HEK293 (cell line): ENCODE results near the gene S1PR1.
A peak's percentile ranks its signal among the peaks of the same experiment; 100 is the strongest.

Source experiments
- CTCF ChIA-PET: fragments of 350-600 bp; formaldehyde crosslinking; extraction: SDS; loops from one replicate; lab custom pipeline; 2021; ENCODE audit warnings: antibody characterized with exemption; lab: Yijun Ruan, JAX
- POLR2A ChIA-PET: fragments of 300-600 bp; formaldehyde crosslinking; extraction: SDS; loops from one replicate; lab custom pipeline; 2020; ENCODE audit warnings: antibody characterized with exemption, inconsistent platforms; lab: Yijun Ruan, JAX
- H3K27ac ChIP-seq: fragments of 200-500 bp; sonication (Bioruptor generic); 2 replicates; pipeline ENCODE4 v1.5.1; 2014; ENCODE audit warnings: low read depth, low read length, control low read depth, inconsistent platforms; ENCODE audit errors: extremely low read depth
- H3K36me3 ChIP-seq, 2 experiments: fragments of 200-500 bp in 1 of 2; sonication (Bioruptor generic) in 1 of 2; 1 replicate in 1 of 2; 2 replicates in 1 of 2; pipeline ENCODE4 v1.5.1; 2014 to 2017; ENCODE audit warnings: inconsistent platforms in 2 of 2, low read length in 2 of 2; ENCODE audit not compliant: control insufficient read depth in 2 of 2, insufficient read depth in 1 of 2
- H3K4me1 ChIP-seq: fragments of 200-500 bp; sonication (Bioruptor generic); 2 replicates; pipeline ENCODE4 v1.5.1; 2014; ENCODE audit warnings: mild to moderate bottlenecking, low read length, inconsistent platforms; ENCODE audit not compliant: control insufficient read depth, insufficient read depth
- H3K4me3 ChIP-seq: 2 replicates; pipeline ENCODE4 v1.5.1; 2011; ENCODE audit warnings: low read depth, mild to moderate bottlenecking, control low read depth, low read length, moderate library complexity
- H3K9me3 ChIP-seq: fragments of 200-500 bp; sonication (Bioruptor generic); 2 replicates; pipeline ENCODE4 v1.5.1; 2014; ENCODE audit warnings: low read depth, low read length, inconsistent platforms; ENCODE audit not compliant: control insufficient read depth, insufficient read depth
- ATF2 ChIP-seq: fragments of 450-650 bp; formaldehyde crosslinking; IDR thresholded peaks from 2 replicates; pipeline ENCODE4 v1.5.1; 2016; ENCODE audit warnings: missing biosample characterization, missing genetic modification characterization, low read depth
- BCL11A ChIP-seq: fragments of 450-650 bp; formaldehyde crosslinking; IDR thresholded peaks from 2 replicates; pipeline ENCODE4 v1.5.1; 2016; ENCODE audit warnings: low read depth, missing biosample characterization, missing genetic modification characterization
- EGR2 ChIP-seq: fragments of 450-650 bp; formaldehyde crosslinking; IDR thresholded peaks from 2 replicates; pipeline ENCODE4 v1.5.1; 2016; ENCODE audit warnings: low read depth, missing biosample characterization, missing genetic modification characterization
- HOXC10 ChIP-seq: sonication (generic); formaldehyde crosslinking; IDR thresholded peaks from 2 replicates; pipeline ENCODE4 v1.8.1; 2023; ENCODE audit warnings: mild to moderate bottlenecking, missing genetic modification reagents
- KLF10 ChIP-seq: fragments of 450-650 bp; IDR thresholded peaks from 2 replicates; pipeline ENCODE4 v1.5.1; 2018; ENCODE audit warnings: missing biosample characterization, mild to moderate bottlenecking, missing genetic modification characterization
- MYNN ChIP-seq: fragments of 450-650 bp; formaldehyde crosslinking; IDR thresholded peaks from 2 replicates; pipeline ENCODE4 v1.5.1; 2016; ENCODE audit warnings: missing biosample characterization, missing genetic modification characterization, borderline replicate concordance
- RBAK ChIP-seq: fragments of 450-650 bp; formaldehyde crosslinking; IDR thresholded peaks from 2 replicates; pipeline ENCODE4 v1.5.1; 2016; ENCODE audit warnings: missing biosample characterization, missing genetic modification characterization
- SALL2 ChIP-seq: fragments of 450-650 bp; formaldehyde crosslinking; IDR thresholded peaks from 2 replicates; pipeline ENCODE4 v1.5.0; 2017; ENCODE audit warnings: missing biosample characterization, mild to moderate bottlenecking, missing genetic modification characterization, borderline replicate concordance
- SP7 ChIP-seq: fragments of 450-650 bp; formaldehyde crosslinking; IDR thresholded peaks from 2 replicates; pipeline ENCODE4 v1.5.1; 2016; ENCODE audit warnings: missing biosample characterization, missing genetic modification characterization
- ZBTB1 ChIP-seq: fragments of 450-650 bp; formaldehyde crosslinking; IDR thresholded peaks from 2 replicates; pipeline ENCODE4 v1.5.1; 2016; ENCODE audit warnings: missing biosample characterization, missing genetic modification characterization
- ZFHX2 ChIP-seq: fragments of 450-650 bp; formaldehyde crosslinking; conservative IDR thresholded peaks from 2 replicates; pipeline ENCODE4 v1.5.1; 2016; ENCODE audit warnings: missing biosample characterization, missing genetic modification characterization
- ZFP3 ChIP-seq: fragments of 450-650 bp; formaldehyde crosslinking; IDR thresholded peaks from 2 replicates; pipeline ENCODE4 v1.5.1; 2016; ENCODE audit warnings: low read depth, missing biosample characterization, missing genetic modification characterization
- ZNF202 ChIP-seq: fragments of 450-650 bp; formaldehyde crosslinking; IDR thresholded peaks from 2 replicates; pipeline ENCODE4 v1.5.1; 2016; ENCODE audit warnings: missing biosample characterization, missing genetic modification characterization, borderline replicate concordance
- ZNF311 ChIP-seq: fragments of 450-650 bp; formaldehyde crosslinking; IDR thresholded peaks from 2 replicates; pipeline ENCODE4 v1.5.1; 2017; ENCODE audit warnings: missing biosample characterization, missing genetic modification characterization, borderline replicate concordance
- ZNF324 ChIP-seq: fragments of 450-650 bp; formaldehyde crosslinking; IDR thresholded peaks from 2 replicates; pipeline ENCODE4 v1.5.1; 2016; ENCODE audit warnings: missing biosample characterization, missing genetic modification characterization
- ZNF366 ChIP-seq: fragments of 450-650 bp; formaldehyde crosslinking; conservative IDR thresholded peaks from 2 replicates; pipeline ENCODE4 v1.5.1; 2016; ENCODE audit warnings: missing biosample characterization, missing genetic modification characterization
- ZNF433 ChIP-seq: fragments of 450-650 bp; formaldehyde crosslinking; IDR thresholded peaks from 2 replicates; pipeline ENCODE4 v1.5.1; 2016; ENCODE audit warnings: missing biosample characterization, missing genetic modification characterization, low read depth
- ZNF600 ChIP-seq: fragments of 450-650 bp; formaldehyde crosslinking; IDR thresholded peaks from 2 replicates; pipeline ENCODE4 v1.5.1; 2016; ENCODE audit warnings: missing biosample characterization, missing genetic modification characterization
- ZNF792 ChIP-seq: fragments of 450-650 bp; formaldehyde crosslinking; IDR thresholded peaks from 2 replicates; pipeline ENCODE4 v1.5.1; 2016; ENCODE audit warnings: missing biosample characterization, missing genetic modification characterization
- TF ChIP-seq, protein P1 (sequence below): fragments of 450-650 bp; formaldehyde crosslinking; conservative IDR thresholded peaks from 2 replicates; pipeline ENCODE4 v1.5.1; 2016; ENCODE audit warnings: low read depth, missing biosample characterization, missing genetic modification characterization
- TF ChIP-seq, protein P2 (sequence below): fragments of 450-650 bp; formaldehyde crosslinking; IDR thresholded peaks from 2 replicates; pipeline ENCODE4 v1.5.1; 2016; ENCODE audit warnings: missing biosample characterization, missing genetic modification characterization

The S1PR1 gene

DNA sequence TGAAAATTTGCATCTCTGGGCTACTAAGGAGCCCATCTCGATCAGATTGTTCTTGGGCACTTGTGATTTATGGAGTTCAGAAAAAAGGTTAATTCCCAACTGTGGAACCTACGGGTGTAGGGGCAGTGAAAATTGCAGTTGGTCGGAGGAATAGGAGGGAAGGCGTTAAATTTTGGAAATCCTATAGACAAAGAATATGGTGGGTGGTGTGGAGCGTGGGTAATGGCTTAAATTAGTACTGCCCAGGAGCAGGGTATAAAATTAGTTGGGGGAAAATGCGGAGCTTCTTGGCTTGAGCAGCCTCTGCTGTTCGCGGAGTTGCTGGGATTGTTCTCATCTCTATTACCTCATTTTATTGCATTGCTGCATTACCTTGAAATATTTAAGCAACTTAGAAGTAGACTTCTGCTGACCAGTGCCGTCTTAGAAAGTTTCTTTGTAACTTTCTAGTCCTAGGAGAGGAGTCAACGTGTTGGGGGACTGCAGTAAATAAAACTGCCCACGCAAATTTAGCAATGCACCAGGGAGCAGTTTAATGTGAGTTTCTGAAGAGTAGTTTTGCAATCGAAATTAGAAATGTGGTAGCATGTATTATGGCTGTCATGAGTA lies 514 bp downstream of the S1PR1 start (continued):
- TF ChIP-seq ATF2 (tag by site-specific recombination) (peak; percentile 47; the same call in 1 of the 2 replicates), ZNF600 (tag by site-specific recombination) (peak; percentile 56; the same call in 1 of the 2 replicates)

DNA sequence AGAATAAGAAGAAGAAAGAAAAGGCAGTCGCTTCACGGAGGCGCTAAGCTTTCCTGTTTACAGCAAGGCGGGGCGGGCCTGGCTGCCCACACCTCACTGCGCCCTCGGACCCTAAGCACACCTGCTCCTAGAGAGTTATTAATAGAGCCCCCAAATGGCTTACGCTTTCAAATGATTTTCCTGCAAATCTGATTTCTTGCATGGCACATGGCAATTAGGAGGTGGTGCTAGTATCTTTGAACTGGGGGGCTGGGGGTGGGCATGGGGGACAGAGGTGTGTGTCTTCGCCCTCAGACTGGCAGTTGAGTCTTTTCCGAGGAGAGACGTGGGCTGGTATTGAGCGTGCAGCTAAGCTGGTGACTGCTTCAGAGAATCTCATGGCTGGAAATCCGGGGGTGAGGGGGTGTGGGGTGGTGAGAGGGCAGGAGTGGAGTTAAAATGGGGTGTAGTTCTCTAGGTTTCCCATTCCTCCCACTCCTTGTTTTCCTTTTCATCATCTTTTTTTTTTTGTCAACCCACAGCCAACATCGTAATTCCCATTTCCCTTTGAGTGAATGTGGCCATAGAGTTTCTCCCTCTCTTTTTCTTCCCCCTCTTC lies 1.3 kb downstream of the S1PR1 start:
- H3K4me1 ChIP-seq, result peaks cover 7% of the 10 kb centered on the region; the same call in 1 of the 2 replicates
- H3K4me3 ChIP-seq, result no peak overlapping the region
- POLR2A ChIA-PET, result interaction anchor here (1.5 to 1.7 kb wide), 3 partner anchors 14 to 50 kb away, joined by 4 to 8 read pairs (median 6); no protein-coding TSS in a partner anchor
- TF ChIP-seq ZFHX2 (tag by site-specific recombination) (peak; percentile 95), ZNF324 (tag by site-specific recombination) (no peak), EGR2 (tag by site-specific recombination) (peak; percentile 93), ZNF433 (tag by site-specific recombination) (no peak)
- peaks cover 0 to 14% of the 10 kb centered on the region in 2 experiments; a peak in 2 of 3 replicates for H3K36me3 ChIP-seq
- CTCF ChIA-PET, result interaction anchor here (0.5 to 6.8 kb wide), 34 partner anchors 10 to 1438 kb away, joined by 3 to 58 read pairs (median 4); partner anchors contain the start of gene DPH5
- no peaks in the 10 kb centered on the region for H3K9me3 ChIP-seq
- H3K27ac ChIP-seq, result peak overlapping the region; percentile 21; the same call in 1 of the 2 replicates

- peaks cover 7% of the 10 kb centered on the region; the same call in 1 of the 2 replicates for H3K4me1 ChIP-seq
- POLR2A ChIA-PET, result interaction anchor here (1.5 to 1.7 kb wide), 3 partner anchors 13 to 49 kb away, joined by 4 to 8 read pairs (median 6); no protein-coding TSS in a partner anchor
- CTCF ChIA-PET, result interaction anchor here (0.5 to 6.8 kb wide), 38 partner anchors 9 to 1439 kb away, joined by 3 to 58 read pairs (median 4); partner anchors contain the start of gene DPH5
- peak overlapping the region; percentile 21; the same call in 1 of the 2 replicates for H3K27ac ChIP-seq
- H3K4me3 ChIP-seq, result no peak overlapping the region
- no peaks in the 10 kb centered on the region for H3K9me3 ChIP-seq
- H3K36me3 ChIP-seq, result peaks cover 0 to 14% of the 10 kb centered on the region in 2 experiments; a peak in 2 of 3 replicates
- TF ChIP-seq ZBTB1 (tag by site-specific recombination), result no peak
- peak; percentile 78 for TF ChIP-seq ZNF366
- no peak for TF ChIP-seq ZNF792 (tag by site-specific recombination)
- no peak for TF ChIP-seq HOXC10
- no peak for TF ChIP-seq BCL11A
- TF ChIP-seq MYNN (tag by site-specific recombination), result no peak
- TF ChIP-seq, protein P1, sequence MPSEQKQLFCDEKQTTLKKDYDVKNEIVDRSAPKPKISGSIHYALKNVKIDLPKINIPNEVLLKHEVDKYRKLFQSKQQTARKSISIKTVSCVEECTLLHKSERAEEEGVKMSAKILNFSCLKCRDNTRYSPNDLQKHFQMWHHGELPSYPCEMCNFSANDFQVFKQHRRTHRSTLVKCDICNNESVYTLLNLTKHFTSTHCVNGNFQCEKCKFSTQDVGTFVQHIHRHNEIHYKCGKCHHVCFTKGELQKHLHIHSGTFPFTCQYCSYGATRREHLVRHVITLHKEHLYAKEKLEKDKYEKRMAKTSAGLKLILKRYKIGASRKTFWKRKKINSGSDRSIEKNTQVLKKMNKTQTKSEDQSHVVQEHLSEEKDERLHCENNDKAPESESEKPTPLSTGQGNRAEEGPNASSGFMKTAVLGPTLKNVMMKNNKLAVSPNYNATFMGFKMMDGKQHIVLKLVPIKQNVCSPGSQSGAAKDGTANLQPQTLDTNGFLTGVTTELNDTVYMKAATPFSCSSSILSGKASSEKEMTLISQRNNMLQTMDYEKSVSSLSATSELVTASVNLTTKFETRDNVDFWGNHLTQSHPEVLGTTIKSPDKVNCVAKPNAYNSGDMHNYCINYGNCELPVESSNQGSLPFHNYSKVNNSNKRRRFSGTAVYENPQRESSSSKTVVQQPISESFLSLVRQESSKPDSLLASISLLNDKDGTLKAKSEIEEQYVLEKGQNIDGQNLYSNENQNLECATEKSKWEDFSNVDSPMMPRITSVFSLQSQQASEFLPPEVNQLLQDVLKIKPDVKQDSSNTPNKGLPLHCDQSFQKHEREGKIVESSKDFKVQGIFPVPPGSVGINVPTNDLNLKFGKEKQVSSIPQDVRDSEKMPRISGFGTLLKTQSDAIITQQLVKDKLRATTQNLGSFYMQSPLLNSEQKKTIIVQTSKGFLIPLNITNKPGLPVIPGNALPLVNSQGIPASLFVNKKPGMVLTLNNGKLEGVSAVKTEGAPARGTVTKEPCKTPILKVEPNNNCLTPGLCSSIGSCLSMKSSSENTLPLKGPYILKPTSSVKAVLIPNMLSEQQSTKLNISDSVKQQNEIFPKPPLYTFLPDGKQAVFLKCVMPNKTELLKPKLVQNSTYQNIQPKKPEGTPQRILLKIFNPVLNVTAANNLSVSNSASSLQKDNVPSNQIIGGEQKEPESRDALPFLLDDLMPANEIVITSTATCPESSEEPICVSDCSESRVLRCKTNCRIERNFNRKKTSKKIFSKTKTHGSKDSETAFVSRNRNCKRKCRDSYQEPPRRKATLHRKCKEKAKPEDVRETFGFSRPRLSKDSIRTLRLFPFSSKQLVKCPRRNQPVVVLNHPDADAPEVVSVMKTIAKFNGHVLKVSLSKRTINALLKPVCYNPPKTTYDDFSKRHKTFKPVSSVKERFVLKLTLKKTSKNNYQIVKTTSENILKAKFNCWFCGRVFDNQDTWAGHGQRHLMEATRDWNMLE, result no peak
- TF ChIP-seq, protein P2, sequence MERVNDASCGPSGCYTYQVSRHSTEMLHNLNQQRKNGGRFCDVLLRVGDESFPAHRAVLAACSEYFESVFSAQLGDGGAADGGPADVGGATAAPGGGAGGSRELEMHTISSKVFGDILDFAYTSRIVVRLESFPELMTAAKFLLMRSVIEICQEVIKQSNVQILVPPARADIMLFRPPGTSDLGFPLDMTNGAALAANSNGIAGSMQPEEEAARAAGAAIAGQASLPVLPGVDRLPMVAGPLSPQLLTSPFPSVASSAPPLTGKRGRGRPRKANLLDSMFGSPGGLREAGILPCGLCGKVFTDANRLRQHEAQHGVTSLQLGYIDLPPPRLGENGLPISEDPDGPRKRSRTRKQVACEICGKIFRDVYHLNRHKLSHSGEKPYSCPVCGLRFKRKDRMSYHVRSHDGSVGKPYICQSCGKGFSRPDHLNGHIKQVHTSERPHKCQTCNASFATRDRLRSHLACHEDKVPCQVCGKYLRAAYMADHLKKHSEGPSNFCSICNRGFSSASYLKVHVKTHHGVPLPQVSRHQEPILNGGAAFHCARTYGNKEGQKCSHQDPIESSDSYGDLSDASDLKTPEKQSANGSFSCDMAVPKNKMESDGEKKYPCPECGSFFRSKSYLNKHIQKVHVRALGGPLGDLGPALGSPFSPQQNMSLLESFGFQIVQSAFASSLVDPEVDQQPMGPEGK (tag by site-specific recombination), result peak; percentile 58
- no peak for TF ChIP-seq RBAK (tag by site-specific recombination)
- no peak for TF ChIP-seq ZFP3 (tag by site-specific recombination)
- peak; percentile 56 for TF ChIP-seq SP7 (tag by site-specific recombination)
- TF ChIP-seq KLF10 (tag by site-specific recombination), result no peak
- TF ChIP-seq SALL2, result no peak
- no peak for TF ChIP-seq ZNF311 (tag by site-specific recombination)
- TF ChIP-seq ZNF202 (tag by site-specific recombination), result no peak
Measured at GRCh38 chr1:101238681-101239094, 1.9 kb downstream of the S1PR1 start.
